HL-60 (cell line): Measurements from ENCODE around the gene STAT5B.

Experiments
- CTCF ChIP-seq: IDR thresholded peaks from one replicate; pipeline ENCODE4 v1.5.1; 2011; ENCODE audit warnings: low read length, control low read depth, inconsistent platforms; ENCODE audit not compliant: insufficient read depth
- GABPA ChIP-seq: IDR thresholded peaks from 2 replicates; pipeline ENCODE4 v1.6.1; 2012; ENCODE audit warnings: low read depth
- REST ChIP-seq: IDR thresholded peaks from 2 replicates; pipeline ENCODE4 v1.6.1; 2012; ENCODE audit warnings: low read depth; ENCODE audit not compliant: insufficient replicate concordance
- SPI1 ChIP-seq: IDR thresholded peaks from 2 replicates; pipeline ENCODE4 v1.6.1; 2012; ENCODE audit warnings: low read depth, mild to moderate bottlenecking, borderline replicate concordance

GRCh38 chr17:42268236-42268635 is 8.0 kb downstream of the STAT5B start:
- TF ChIP-seq CTCF (no peak), REST (no peak), GABPA (no peak), SPI1 (no peak)
